Measurements from ENCODE around the gene UBE2L3. TPM values are rescaled to one million over a fixed set of nuclear protein-coding genes. Genes with fewer than 3 reads are reported as not detected.
"Not testable (repeated sequence)": the region's sequence is repeated elsewhere in the genome, so short reads cannot be mapped to it uniquely, and the experiment has no call there.

The UBE2L3 gene
- total RNA-seq, 1 experiment from 2014 or later = 56.1 TPM

DNA sequence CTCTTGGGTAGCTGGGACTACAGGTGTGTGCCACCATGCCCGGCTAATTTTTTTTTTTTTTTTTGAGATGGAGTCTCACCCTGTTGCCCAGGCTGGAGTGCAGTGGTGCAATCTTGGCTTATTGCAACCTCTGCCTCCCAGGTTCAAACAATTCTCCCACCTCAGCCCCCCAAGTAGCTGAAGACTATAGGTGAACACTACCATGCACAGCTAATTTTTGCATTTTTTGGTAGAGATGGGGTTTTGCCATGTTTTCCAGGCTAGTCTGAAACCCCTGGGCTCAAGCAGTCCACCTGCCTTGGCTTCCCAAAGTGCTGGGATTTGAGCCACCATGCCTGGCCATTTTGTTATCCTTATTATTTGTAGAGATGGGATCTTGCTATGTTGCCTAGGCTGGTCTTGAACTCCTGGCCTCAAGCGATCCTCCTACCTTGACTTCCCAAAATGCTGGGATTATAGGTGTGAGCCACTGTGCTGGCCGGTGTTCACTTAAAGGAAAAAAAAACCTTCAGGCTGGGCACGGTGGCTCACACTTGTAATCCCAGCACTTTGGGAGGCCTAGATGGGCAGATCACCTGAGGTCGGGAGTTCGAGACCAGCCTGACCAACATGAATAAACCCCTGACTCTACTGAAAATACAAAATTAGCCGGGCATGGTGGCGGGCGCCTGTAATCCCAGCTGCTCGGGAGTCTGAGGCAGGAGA lies 13.6 kb downstream of the UBE2L3 start:
- H4K20me1 ChIP-seq (ENCODE audit: insufficient read depth, low read depth, low read length) = peaks cover 49% of the 10 kb centered on the region
- H3K27me3 ChIP-seq (ENCODE audit: low read length); H2AFZ ChIP-seq (ENCODE audit: low read length); H3K9me3 ChIP-seq (ENCODE audit: low read length); H3K4me2 ChIP-seq (ENCODE audit: low read depth, low read length, poor library complexity, severe bottlenecking); H3K36me3 ChIP-seq (ENCODE audit: insufficient read depth, low read length); H3K4me3 ChIP-seq (ENCODE audit: low read length); H3K4me1 ChIP-seq (ENCODE audit: low read length); DNase-seq; H3K9me2 ChIP-seq (replicated peaks; ENCODE audit: insufficient read depth, low read length); H3K9ac ChIP-seq (ENCODE audit: low read length); H3K27ac ChIP-seq (ENCODE audit: low read length): not testable (repeated sequence)
- H3K79me2 ChIP-seq (ENCODE audit: low read length) = peaks cover 93% of the 10 kb centered on the region

DNA sequence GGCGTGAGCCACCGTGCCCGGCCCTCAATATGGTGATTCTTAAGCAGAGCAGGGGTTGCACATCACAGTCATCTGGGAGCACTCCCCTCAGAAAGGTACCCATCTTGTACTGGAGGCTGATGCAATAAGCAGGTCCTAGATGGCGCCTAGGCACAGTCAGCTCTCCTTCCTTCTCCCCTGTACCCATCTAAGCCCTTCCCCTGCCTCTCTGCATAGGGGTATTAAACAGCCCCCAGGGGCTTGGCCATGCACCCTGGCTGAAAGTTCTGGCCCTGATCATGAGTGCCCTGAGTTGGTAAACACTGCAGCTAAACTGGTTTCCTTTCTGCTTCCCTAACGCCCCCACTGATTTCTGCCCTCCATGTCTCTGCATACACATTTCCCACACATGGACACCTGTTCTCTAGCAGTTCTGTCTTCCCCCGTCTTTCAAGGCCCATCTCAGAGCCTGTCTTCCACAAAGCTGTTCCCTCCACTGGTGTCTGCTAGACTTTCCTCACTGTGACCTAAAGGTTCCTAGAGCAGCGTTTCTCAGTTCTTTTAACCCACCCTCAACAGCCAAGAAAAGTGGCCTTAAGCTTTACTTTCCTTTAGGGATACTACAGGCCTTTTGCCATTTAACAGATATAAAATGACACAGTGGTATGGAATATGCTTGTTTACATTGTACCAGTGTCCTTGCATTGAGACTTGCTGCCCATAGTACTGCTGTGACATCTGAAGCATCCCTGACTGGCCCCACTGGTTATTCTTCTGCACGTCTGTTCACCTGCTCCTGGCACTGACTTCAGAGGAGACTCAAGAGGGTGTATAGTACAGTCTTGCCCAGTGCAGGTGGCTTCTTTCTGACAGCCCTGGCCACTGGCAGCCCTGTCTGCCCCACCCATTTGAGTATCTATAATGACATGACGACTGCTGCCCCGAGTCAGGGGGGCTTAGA lies 15.6 kb downstream of the UBE2L3 start:
- Histone ChIP-seq H3K9ac (ENCODE audit: low read length) (no peak overlapping the region), H3K4me1 (ENCODE audit: low read length) (peaks cover 17% of the 10 kb centered on the region), H3K27me3 (ENCODE audit: low read length) (no peaks in the 10 kb centered on the region), H3K36me3 (ENCODE audit: insufficient read depth, low read length) (no peaks in the 10 kb centered on the region), H3K4me3 (ENCODE audit: low read length) (no peak overlapping the region), H4K20me1 (ENCODE audit: insufficient read depth, low read depth, low read length) (peaks cover 47% of the 10 kb centered on the region), H2AFZ (ENCODE audit: low read length) (no peak overlapping the region), H3K79me2 (ENCODE audit: low read length) (peaks cover 93% of the 10 kb centered on the region), H3K27ac (ENCODE audit: low read length) (peak overlapping the region; percentile 25; the same call in 1 of the 2 replicates), H3K4me2 (ENCODE audit: low read depth, low read length, poor library complexity, severe bottlenecking) (no peak overlapping the region), H3K9me3 (ENCODE audit: low read length) (no peaks in the 10 kb centered on the region), H3K9me2 (replicated peaks; ENCODE audit: insufficient read depth, low read length) (no peaks in the 10 kb centered on the region)
- DNase-seq = no peak

DNA sequence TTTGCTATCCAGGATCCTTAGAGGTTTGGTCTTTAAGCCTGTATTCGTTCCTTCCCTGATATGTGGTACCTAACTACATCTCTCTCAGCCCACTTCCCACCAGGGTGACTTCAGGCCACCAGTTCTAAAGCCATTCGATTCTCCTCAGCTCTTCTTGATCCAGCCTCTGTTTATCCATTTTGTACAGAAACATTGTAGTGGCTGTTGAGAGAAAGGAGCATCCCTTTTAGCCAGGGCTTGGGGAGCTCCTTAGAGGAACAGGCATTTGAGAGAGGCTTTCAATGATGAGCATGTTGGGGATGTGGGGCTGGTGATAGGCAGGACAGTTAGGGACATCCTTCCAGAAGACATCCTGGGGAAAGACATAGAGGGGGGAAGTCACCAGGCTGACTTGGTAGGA lies 17.9 kb downstream of the UBE2L3 start:
- Histone ChIP-seq H3K4me3 (ENCODE audit: low read length) (no peak overlapping the region), H3K79me2 (ENCODE audit: low read length) (peaks cover 92% of the 10 kb centered on the region), H3K4me1 (ENCODE audit: low read length) (peaks cover 32% of the 10 kb centered on the region), H2AFZ (ENCODE audit: low read length) (no peak overlapping the region), H3K36me3 (ENCODE audit: insufficient read depth, low read length) (no peaks in the 10 kb centered on the region), H3K9ac (ENCODE audit: low read length) (no peak overlapping the region), H3K9me2 (replicated peaks; ENCODE audit: insufficient read depth, low read length) (no peaks in the 10 kb centered on the region), H4K20me1 (ENCODE audit: insufficient read depth, low read depth, low read length) (peaks cover 40% of the 10 kb centered on the region), H3K27ac (ENCODE audit: low read length) (no peak overlapping the region), H3K4me2 (ENCODE audit: low read depth, low read length, poor library complexity, severe bottlenecking) (no peak overlapping the region), H3K27me3 (ENCODE audit: low read length) (no peaks in the 10 kb centered on the region), H3K9me3 (ENCODE audit: low read length) (no peaks in the 10 kb centered on the region)
- no peak for DNase-seq

DNA sequence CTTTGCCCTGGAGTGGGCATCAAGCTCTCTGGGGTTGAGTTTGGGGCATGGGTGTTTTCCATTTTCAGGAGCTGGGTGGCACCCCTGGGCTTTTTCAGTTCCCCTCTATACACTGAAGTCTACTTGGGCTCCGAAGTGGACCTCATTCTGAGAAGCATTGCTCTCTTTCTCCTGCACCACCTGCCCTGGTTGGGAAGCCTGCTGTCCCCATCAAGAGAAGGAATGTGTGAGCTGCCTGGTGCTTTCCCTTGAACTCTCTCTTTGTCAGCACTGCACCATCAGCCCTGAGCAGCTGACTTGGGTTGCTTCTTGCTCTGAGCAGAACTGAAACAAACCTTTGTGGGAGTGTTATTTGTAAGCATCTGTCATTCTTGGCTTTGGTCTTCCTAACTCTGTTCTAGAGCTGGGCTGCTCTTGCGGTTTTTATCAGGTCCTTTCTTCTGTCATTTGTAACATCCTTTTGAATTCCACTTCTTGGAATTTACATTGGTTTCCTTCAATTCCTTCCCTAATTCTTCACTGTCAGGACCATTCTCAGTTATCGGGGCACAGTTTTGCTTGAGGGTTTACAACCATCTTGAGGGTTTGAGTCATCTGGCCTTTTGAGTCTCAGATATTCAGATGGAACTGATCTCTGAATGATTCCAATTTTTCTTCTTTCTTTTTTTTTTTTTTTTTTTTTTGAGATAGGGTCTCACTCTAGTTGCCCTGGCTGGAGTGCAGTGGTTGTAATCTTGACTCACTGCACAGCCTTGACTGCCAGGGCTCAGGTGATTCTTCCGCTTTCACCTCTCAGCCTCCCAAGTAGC lies 20.5 kb downstream of the UBE2L3 start:
- no peaks in the 10 kb centered on the region for H3K27me3 ChIP-seq (ENCODE audit: low read length)
- peaks cover 44% of the 10 kb centered on the region for H3K4me1 ChIP-seq (ENCODE audit: low read length)
- H2AFZ ChIP-seq (ENCODE audit: low read length) = no peak overlapping the region
- H3K27ac ChIP-seq (ENCODE audit: low read length) = peak overlapping the region; percentile 55
- peak overlapping the region; percentile 23 for H3K4me2 ChIP-seq (ENCODE audit: low read depth, low read length, poor library complexity, severe bottlenecking)
- no peaks in the 10 kb centered on the region for H3K9me2 ChIP-seq (replicated peaks; ENCODE audit: insufficient read depth, low read length)
- H3K9ac ChIP-seq (ENCODE audit: low read length) = no peak overlapping the region
- H4K20me1 ChIP-seq (ENCODE audit: insufficient read depth, low read depth, low read length) = peaks cover 53% of the 10 kb centered on the region
- H3K36me3 ChIP-seq (ENCODE audit: insufficient read depth, low read length) = peaks cover 3% of the 10 kb centered on the region; the same call in 1 of the 2 replicates
- no peak overlapping the region for H3K4me3 ChIP-seq (ENCODE audit: low read length)
- no peak for DNase-seq
- H3K9me3 ChIP-seq (ENCODE audit: low read length) = no peaks in the 10 kb centered on the region
- peaks cover 92% of the 10 kb centered on the region for H3K79me2 ChIP-seq (ENCODE audit: low read length)

DNA sequence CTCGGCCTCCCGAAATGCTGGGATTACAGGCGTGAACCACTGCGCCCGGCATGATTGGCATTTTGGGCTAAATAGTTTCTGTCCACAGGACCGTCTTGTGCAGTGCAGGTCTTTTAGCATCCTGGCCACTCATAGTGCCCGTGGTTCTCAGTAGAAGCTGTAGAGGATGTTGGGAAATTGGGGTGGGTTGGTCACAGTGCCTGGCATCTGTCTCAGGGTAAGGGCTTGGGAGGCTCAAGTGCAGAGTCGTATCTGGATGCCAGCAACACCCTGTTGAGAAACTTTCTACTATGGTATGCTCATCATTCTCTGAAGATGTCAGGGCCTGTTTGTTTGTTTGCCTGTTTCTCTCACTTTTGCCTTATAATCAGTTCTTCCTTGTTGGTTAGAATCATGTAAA lies 21.9 kb downstream of the UBE2L3 start:
- H3K27ac ChIP-seq (ENCODE audit: low read length) = no peak overlapping the region
- H2AFZ ChIP-seq (ENCODE audit: low read length) = no peak overlapping the region
- peaks cover 44% of the 10 kb centered on the region for H3K4me1 ChIP-seq (ENCODE audit: low read length)
- no peaks in the 10 kb centered on the region for H3K27me3 ChIP-seq (ENCODE audit: low read length)
- no peak for DNase-seq
- H3K9ac ChIP-seq (ENCODE audit: low read length) = no peak overlapping the region
- no peak overlapping the region for H3K4me2 ChIP-seq (ENCODE audit: low read depth, low read length, poor library complexity, severe bottlenecking)
- no peaks in the 10 kb centered on the region for H3K9me2 ChIP-seq (replicated peaks; ENCODE audit: insufficient read depth, low read length)
- peaks cover 97% of the 10 kb centered on the region for H3K79me2 ChIP-seq (ENCODE audit: low read length)
- peaks cover 15% of the 10 kb centered on the region for H3K36me3 ChIP-seq (ENCODE audit: insufficient read depth, low read length)
- H3K4me3 ChIP-seq (ENCODE audit: low read length) = no peak overlapping the region
- H4K20me1 ChIP-seq (ENCODE audit: insufficient read depth, low read depth, low read length) = peaks cover 49% of the 10 kb centered on the region
- H3K9me3 ChIP-seq (ENCODE audit: low read length) = no peaks in the 10 kb centered on the region

DNA sequence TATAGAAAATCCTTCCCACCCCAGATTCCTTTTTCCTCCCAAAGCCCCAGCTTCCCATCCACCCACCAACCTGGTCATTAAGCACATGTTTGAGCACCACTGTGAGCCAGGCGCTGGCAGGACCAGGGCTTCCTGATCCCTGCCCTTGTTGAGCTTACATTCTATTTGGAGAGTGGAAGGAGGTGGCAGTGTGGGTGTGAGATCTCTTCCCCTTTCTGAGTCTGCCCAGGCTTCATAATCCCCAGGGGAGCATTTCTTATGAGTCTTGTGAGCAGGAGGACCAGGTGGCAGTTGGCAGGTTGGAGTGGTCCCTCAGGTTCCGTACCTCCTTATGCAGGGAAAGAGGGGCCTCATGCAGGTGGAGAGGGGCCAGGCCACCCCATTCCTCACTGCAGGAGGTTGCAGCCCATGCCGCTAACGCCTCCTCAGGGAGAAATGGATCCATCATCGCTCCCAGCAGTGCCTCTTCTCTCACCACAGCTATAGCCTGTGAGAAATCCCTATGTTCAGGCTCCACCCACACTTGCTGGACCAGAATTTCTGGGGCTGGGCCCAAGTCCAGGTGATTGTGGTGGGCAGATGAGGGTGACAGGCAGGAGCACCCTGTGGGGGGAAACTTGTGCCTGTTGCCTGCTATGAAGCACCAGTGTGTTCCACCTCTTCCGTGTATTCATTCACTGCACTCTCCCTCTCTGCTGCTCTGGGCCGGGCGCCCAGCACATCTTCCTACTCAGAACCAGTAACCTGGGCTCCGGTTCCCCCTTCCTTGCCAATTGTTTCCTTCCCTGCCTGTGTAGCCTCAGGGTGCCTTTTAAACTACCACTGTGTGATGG lies 23.5 kb downstream of the UBE2L3 start:
- H3K4me2 ChIP-seq (ENCODE audit: low read depth, low read length, poor library complexity, severe bottlenecking) = peak overlapping the region; percentile 12
- H3K4me3 ChIP-seq (ENCODE audit: low read length) = no peak overlapping the region
- peak overlapping the region; percentile 28; the same call in 1 of the 2 replicates for H3K27ac ChIP-seq (ENCODE audit: low read length)
- peak; percentile 90 for DNase-seq
- H3K79me2 ChIP-seq (ENCODE audit: low read length) = peaks cover 97% of the 10 kb centered on the region
- peaks cover 29% of the 10 kb centered on the region for H3K36me3 ChIP-seq (ENCODE audit: insufficient read depth, low read length)
- no peak overlapping the region for H2AFZ ChIP-seq (ENCODE audit: low read length)
- peaks cover 39% of the 10 kb centered on the region for H4K20me1 ChIP-seq (ENCODE audit: insufficient read depth, low read depth, low read length)
- peaks cover 44% of the 10 kb centered on the region for H3K4me1 ChIP-seq (ENCODE audit: low read length)
- no peak overlapping the region for H3K9ac ChIP-seq (ENCODE audit: low read length)
- H3K9me3 ChIP-seq (ENCODE audit: low read length) = no peaks in the 10 kb centered on the region
- no peaks in the 10 kb centered on the region for H3K27me3 ChIP-seq (ENCODE audit: low read length)
- no peaks in the 10 kb centered on the region for H3K9me2 ChIP-seq (replicated peaks; ENCODE audit: insufficient read depth, low read length)

DNA sequence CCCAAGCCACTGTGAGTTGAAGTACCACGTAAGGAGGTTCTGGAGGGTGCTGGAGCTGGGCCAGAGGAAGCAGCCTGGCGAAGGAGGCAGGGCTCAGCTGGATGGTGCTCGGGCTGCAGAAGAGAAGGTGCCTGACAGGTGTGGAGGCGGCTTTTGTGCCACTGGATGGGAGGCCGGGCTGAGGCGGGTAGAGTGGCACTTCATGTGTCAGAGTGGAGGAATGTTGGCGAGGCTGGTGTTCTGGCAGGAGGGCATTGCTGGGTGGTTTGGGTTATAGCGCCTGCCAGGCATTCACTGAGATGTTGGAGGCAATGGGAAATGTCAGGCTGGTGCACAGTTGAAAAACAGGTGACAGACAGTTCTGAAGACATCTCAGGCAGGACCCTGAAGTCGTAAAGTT lies 24.2 kb downstream of the UBE2L3 start:
- H3K36me3 ChIP-seq (ENCODE audit: insufficient read depth, low read length) = peaks cover 29% of the 10 kb centered on the region
- H3K9ac ChIP-seq (ENCODE audit: low read length) = no peak overlapping the region
- H3K9me3 ChIP-seq (ENCODE audit: low read length) = no peaks in the 10 kb centered on the region
- H3K27ac ChIP-seq (ENCODE audit: low read length) = peak overlapping the region; percentile 28; the same call in 1 of the 2 replicates
- no peak overlapping the region for H3K4me2 ChIP-seq (ENCODE audit: low read depth, low read length, poor library complexity, severe bottlenecking)
- H3K4me3 ChIP-seq (ENCODE audit: low read length) = no peak overlapping the region
- H3K79me2 ChIP-seq (ENCODE audit: low read length) = peaks cover 97% of the 10 kb centered on the region
- peaks cover 39% of the 10 kb centered on the region for H4K20me1 ChIP-seq (ENCODE audit: insufficient read depth, low read depth, low read length)
- no peak overlapping the region for H2AFZ ChIP-seq (ENCODE audit: low read length)
- no peak for DNase-seq
- H3K9me2 ChIP-seq (replicated peaks; ENCODE audit: insufficient read depth, low read length) = no peaks in the 10 kb centered on the region
- H3K4me1 ChIP-seq (ENCODE audit: low read length) = peaks cover 39% of the 10 kb centered on the region
- no peaks in the 10 kb centered on the region for H3K27me3 ChIP-seq (ENCODE audit: low read length)

Measured in Karpas-422 (cell line).